Activated CD8-positive, alpha-beta T cell treated with anti-CD3 and anti-CD28 coated beads for 36 hours (primary cell): ENCODE measurements around the gene FANCE. TPM values are rescaled to one million over a fixed set of nuclear protein-coding genes. Genes with fewer than 3 reads are reported as not detected.

Source experiments
- ATAC-seq: fragments of 200-7000 bp; cut with Tn5 transposase; one replicate; pipeline ENCODE4 v1.10.0; 2021; ENCODE audit warnings: mild to moderate bottlenecking, moderate library complexity
- CTCF ChIA-PET: fragments of 350-600 bp; sonication (Branson Sonifier 250); formaldehyde crosslinking; loops from one replicate; lab custom pipeline; 2021; ENCODE audit warnings: antibody characterized with exemption; lab: Charles Lee
- POLR2A ChIA-PET: fragments of 350-600 bp; sonication (Branson Sonifier 250); formaldehyde crosslinking; loops from one replicate; lab custom pipeline; 2021; ENCODE audit warnings: antibody characterized with exemption; lab: Charles Lee
- DNase-seq: peaks from one replicate; pipeline ENCODE4 v3.0.0-alpha.2; 2020
- H3K27ac Mint-ChIP-seq: one replicate; pipeline ENCODE4 v1.8.0; 2021; ENCODE audit warnings: mild to moderate bottlenecking, mixed read lengths
- H3K27me3 Mint-ChIP-seq: one replicate; pipeline ENCODE4 v1.8.0; 2021; ENCODE audit warnings: mixed read lengths
- H3K36me3 Mint-ChIP-seq: one replicate; pipeline ENCODE4 v1.8.0; 2021; ENCODE audit warnings: low read depth, mixed read lengths
- H3K4me1 Mint-ChIP-seq: one replicate; pipeline ENCODE4 v1.8.0; 2021; ENCODE audit warnings: low read depth, mixed read lengths
- H3K4me3 Mint-ChIP-seq: one replicate; pipeline ENCODE4 v1.8.0; 2021; ENCODE audit warnings: mild to moderate bottlenecking, moderate library complexity, mixed read lengths
- H3K9me3 Mint-ChIP-seq: one replicate; pipeline ENCODE4 v1.8.0; 2021; ENCODE audit warnings: mixed read lengths
- intact Hi-C: fragments of 100-400 bp; cut with micrococcal nuclease; formaldehyde crosslinking; loops from one replicate; pipeline ENCODE4 v1.10.0; 2022
- total RNA-seq, 2 experiments: library from RNA; stranded (reverse); gene quantifications; one replicate each; pipeline ENCODE4 v1.2.3, GENCODE V29; 2021
- TF ChIP-seq, protein P1 (sequence below): fragments of 200-600 bp; IDR thresholded peaks from one replicate; pipeline ENCODE4 v1.8.0; 2022; ENCODE audit warnings: antibody characterized with exemption, mild to moderate bottlenecking

FANCE gene
- total RNA-seq, 2 experiments from 2014 or later = 18.8 to 19.4 TPM

- H3K27me3 Mint-ChIP-seq = no peaks in the 10 kb centered on the region
- ATAC-seq (no peak), DNase-seq (no peak)
- no peak overlapping the region for H3K4me3 Mint-ChIP-seq
- ChIA-PET POLR2A (interaction anchor here (24.5 kb wide), 1 partner anchor 15 kb away, joined by 327 read pairs; the partner anchor contains the start of gene RPL10A), CTCF (interaction anchor here (0.7 to 1.3 kb wide), 3 partner anchors 18 to 1074 kb away, joined by 3 to 5 read pairs (median 3); partner anchors contain the start of gene RPL10A)
- TF ChIP-seq, protein P1, sequence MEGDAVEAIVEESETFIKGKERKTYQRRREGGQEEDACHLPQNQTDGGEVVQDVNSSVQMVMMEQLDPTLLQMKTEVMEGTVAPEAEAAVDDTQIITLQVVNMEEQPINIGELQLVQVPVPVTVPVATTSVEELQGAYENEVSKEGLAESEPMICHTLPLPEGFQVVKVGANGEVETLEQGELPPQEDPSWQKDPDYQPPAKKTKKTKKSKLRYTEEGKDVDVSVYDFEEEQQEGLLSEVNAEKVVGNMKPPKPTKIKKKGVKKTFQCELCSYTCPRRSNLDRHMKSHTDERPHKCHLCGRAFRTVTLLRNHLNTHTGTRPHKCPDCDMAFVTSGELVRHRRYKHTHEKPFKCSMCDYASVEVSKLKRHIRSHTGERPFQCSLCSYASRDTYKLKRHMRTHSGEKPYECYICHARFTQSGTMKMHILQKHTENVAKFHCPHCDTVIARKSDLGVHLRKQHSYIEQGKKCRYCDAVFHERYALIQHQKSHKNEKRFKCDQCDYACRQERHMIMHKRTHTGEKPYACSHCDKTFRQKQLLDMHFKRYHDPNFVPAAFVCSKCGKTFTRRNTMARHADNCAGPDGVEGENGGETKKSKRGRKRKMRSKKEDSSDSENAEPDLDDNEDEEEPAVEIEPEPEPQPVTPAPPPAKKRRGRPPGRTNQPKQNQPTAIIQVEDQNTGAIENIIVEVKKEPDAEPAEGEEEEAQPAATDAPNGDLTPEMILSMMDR = no peak
- intact Hi-C loops = no loop called here
- H3K4me1 Mint-ChIP-seq = peaks cover 8% of the 10 kb centered on the region
- no peaks in the 10 kb centered on the region for H3K9me3 Mint-ChIP-seq
- no peaks in the 10 kb centered on the region for H3K36me3 Mint-ChIP-seq
- no peak overlapping the region for H3K27ac Mint-ChIP-seq
Measured at GRCh38 chr6:35486005-35486925, 34.1 kb downstream of the FANCE start.

DNA sequence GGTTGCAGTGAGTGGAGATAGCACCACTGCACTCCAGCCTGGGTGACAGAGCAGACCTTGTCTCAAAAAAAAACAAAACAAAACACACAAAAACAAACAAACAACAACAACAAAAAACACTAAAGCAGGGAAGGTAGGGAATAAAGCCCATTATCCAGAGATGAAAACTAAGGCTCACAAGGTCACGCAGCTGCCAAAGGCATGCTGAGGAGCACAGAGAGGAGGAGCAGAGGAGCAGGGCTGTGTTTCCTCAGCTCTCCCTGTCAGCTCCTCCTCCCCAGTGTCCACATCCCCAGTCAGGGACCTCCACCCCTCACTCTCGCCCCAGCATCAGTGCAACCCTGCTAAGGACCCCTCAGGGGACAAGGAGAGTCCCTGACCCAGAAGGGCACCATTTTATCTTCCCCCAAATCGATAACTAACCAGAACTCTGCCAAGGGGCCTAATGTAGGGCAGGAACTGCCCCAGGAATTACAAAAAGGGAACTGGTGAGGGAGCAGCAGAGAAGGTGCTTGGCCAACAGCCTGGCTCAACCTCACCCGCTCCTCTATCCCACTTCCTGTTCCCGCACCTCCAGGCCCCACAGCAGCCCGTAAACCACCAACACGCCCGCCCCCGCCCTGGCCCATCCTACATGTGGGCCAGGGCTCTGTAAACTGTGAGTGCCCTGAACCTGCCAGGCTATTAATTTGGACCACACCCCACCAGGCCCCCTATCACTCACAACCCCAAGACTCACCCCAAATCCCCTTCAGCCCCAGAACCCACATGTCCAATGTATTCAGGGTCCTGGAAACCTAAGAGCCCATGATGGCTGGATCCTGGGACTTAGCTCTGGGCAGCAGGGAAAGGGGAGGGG is 35.7 kb downstream of the FANCE start:
- H3K27me3 Mint-ChIP-seq = no peaks in the 10 kb centered on the region
- TF ChIP-seq, protein P1 = no peak
- ChIA-PET CTCF (interaction anchor here (1.2 kb wide), 1 partner anchor 20 kb away, joined by 5 read pairs; the partner anchor contains the start of gene RPL10A), POLR2A (interaction anchor here (24.5 kb wide), 1 partner anchor 16 kb away, joined by 327 read pairs; the partner anchor contains the start of gene RPL10A)
- peaks cover 8% of the 10 kb centered on the region for H3K4me1 Mint-ChIP-seq
- no peak for DNase-seq
- H3K36me3 Mint-ChIP-seq = no peaks in the 10 kb centered on the region
- H3K9me3 Mint-ChIP-seq = no peaks in the 10 kb centered on the region
- H3K4me3 Mint-ChIP-seq = no peak overlapping the region
- intact Hi-C loops = no loop called here
- peak; percentile 32 for ATAC-seq
- H3K27ac Mint-ChIP-seq = no peak overlapping the region

DNA sequence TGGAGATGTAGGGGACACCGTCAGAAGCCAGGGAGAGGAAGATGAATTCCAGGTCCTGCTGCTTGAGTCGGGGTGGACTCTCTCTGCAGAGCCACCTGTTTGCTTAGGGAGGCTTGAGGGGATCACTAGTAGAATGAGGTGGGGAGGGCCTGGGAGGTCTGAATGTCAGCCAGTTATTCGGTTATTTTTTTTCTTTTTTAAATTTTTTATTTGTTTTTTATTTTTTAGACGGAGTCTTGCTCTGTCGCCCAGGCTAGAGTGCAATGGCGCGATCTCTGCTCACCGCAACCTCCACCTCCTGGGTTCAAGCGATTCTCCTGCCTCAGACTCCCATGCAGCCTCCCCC is 36.4 kb downstream of the FANCE start:
- intact Hi-C loops = no loop called here
- ChIA-PET CTCF (interaction anchor here (1.3 kb wide), 1 partner anchor 9 kb away, joined by 3 read pairs; the partner anchor contains the start of gene TEAD3), POLR2A (interaction anchor here (24.5 kb wide), 1 partner anchor 17 kb away, joined by 327 read pairs; the partner anchor contains the start of gene RPL10A)
- ATAC-seq = no peak
- Mint-ChIP-seq H3K9me3 (no peaks in the 10 kb centered on the region), H3K4me1 (peaks cover 12% of the 10 kb centered on the region), H3K27ac (no peak overlapping the region), H3K4me3 (no peak overlapping the region), H3K27me3 (no peaks in the 10 kb centered on the region), H3K36me3 (no peaks in the 10 kb centered on the region)
- TF ChIP-seq, protein P1 = no peak
- DNase-seq = no peak

DNA sequence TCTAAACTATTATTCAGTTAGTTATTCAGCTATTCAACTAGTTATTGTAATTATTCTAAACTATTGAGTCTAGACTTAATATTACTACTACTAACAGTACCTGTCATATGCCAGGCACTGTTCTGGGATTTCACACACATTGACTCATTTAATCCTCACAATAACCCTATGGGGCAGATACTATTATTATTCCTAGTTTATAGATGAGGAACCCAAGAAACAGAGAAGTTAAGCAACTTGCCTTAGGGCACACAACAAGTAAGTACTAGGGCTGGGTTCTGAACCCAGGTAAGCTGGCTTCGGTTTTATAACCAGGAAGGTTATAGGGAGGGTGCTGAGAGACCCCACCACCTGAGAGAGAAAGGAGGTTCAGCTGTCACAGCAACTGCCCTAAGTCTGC is 36.9 kb downstream of the FANCE start:
- H3K4me1 Mint-ChIP-seq = peaks cover 16% of the 10 kb centered on the region
- no peak for ATAC-seq
- no peaks in the 10 kb centered on the region for H3K9me3 Mint-ChIP-seq
- no peak for DNase-seq
- no peak overlapping the region for H3K4me3 Mint-ChIP-seq
- H3K36me3 Mint-ChIP-seq = no peaks in the 10 kb centered on the region
- intact Hi-C loops = no loop called here
- H3K27ac Mint-ChIP-seq = no peak overlapping the region
- CTCF ChIA-PET = interaction anchor here (1.3 kb wide), 1 partner anchor 8 kb away, joined by 3 read pairs; the partner anchor contains the start of gene TEAD3
- no peaks in the 10 kb centered on the region for H3K27me3 Mint-ChIP-seq
- TF ChIP-seq, protein P1 = no peak
- POLR2A ChIA-PET = interaction anchor here (24.5 kb wide), 1 partner anchor 17 kb away, joined by 327 read pairs; the partner anchor contains the start of gene RPL10A
